Measurements from ENCODE around the gene SGTA. TPM values are rescaled to one million over a fixed set of nuclear protein-coding genes. Genes with fewer than 3 reads are reported as not detected.

The SGTA gene, protein sequence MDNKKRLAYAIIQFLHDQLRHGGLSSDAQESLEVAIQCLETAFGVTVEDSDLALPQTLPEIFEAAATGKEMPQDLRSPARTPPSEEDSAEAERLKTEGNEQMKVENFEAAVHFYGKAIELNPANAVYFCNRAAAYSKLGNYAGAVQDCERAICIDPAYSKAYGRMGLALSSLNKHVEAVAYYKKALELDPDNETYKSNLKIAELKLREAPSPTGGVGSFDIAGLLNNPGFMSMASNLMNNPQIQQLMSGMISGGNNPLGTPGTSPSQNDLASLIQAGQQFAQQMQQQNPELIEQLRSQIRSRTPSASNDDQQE
- total RNA-seq (2016; rRNA removed; fragmentation: Illumina TruSeq; extraction: Trizol) (47.4 and 47.5 TPM in 2 replicates), polyA plus RNA-seq (2011; rRNA removed) (43.0 and 43.9 TPM in 2 replicates), polyA minus RNA-seq (2011; rRNA and poly(A)+ RNA removed; ENCODE audit: low replicate concordance) (33.4 and 37.8 TPM in 2 replicates), Bru-seq, nascent RNA (percentile 61 among the genes with signal in this experiment), BruChase-seq, experiment 1, labeled RNA remaining after a 6-hour chase (percentile 86 among the genes with signal in this experiment), BruChase-seq, experiment 2, labeled RNA remaining after a 2-hour chase (percentile 80 among the genes with signal in this experiment)
- 15.4 and 15.7 TPM in 2 replicates for total RNA-seq (2016; cell fraction: cytosol; rRNA removed; fragmentation: Illumina TruSeq; extraction: Trizol; ENCODE audit: low read depth)
- 38.4 and 51.3 TPM in 2 replicates for total RNA-seq (2016; cell fraction: insoluble cytoplasmic fraction; rRNA removed; fragmentation: Illumina TruSeq; extraction: Trizol)
- total RNA-seq (2016; cell fraction: membrane; rRNA removed; fragmentation: Illumina TruSeq; extraction: Trizol) = 36.5 and 39.1 TPM in 2 replicates
- total RNA-seq (2016; cell fraction: nucleus; rRNA removed; fragmentation: Illumina TruSeq; extraction: Trizol) = 22.7 and 29.7 TPM in 2 replicates
- 36.5 and 53.7 TPM in 2 replicates for polyA plus RNA-seq (2011; cell fraction: cytosol; rRNA removed)
- 91.7 and 100.0 TPM in 2 replicates for polyA plus RNA-seq (2011; cell fraction: nucleus; rRNA removed)
- 31.5 and 46.4 TPM in 2 replicates for polyA plus RNA-seq (2012)
- 19.4 and 21.9 TPM in 2 replicates for polyA plus RNA-seq (2016; cell fraction: cytosol; fragmentation: Illumina TruSeq; extraction: Trizol; ENCODE audit: low read depth)
- 59.1 and 69.1 TPM in 2 replicates for polyA plus RNA-seq (2016; cell fraction: insoluble cytoplasmic fraction; fragmentation: Illumina TruSeq; extraction: Trizol; ENCODE audit: low read depth)
- 43.4 and 44.2 TPM in 2 replicates for polyA plus RNA-seq (2016; cell fraction: membrane; fragmentation: Illumina TruSeq; extraction: Trizol; ENCODE audit: low read depth)
- 75.8 and 78.8 TPM in 2 replicates for polyA plus RNA-seq (2016; cell fraction: nucleus; fragmentation: Illumina TruSeq; extraction: Trizol; ENCODE audit: insufficient read depth, low read depth)
- 21.6 and 25.4 TPM in 2 replicates for polyA minus RNA-seq (2011; cell fraction: cytosol; rRNA and poly(A)+ RNA removed)
- polyA minus RNA-seq (2011; cell fraction: nucleus; rRNA and poly(A)+ RNA removed) = 12.1 and 13.1 TPM in 2 replicates
- long read RNA-seq, experiment 1, transcript SGTA-201 (12 exons, 2,330 nt) = major isoform, 67 of 97 reads
- long read RNA-seq, experiment 1, partial matches to known transcripts = 21 of 97 reads
- long read RNA-seq, experiment 1, other reads (novel, unspliced or antisense) = 8 of 97 reads
- long read RNA-seq, experiment 2, transcript SGTA-201 (12 exons, 2,330 nt) = major isoform, 94 of 207 reads
- long read RNA-seq, experiment 2, partial matches to known transcripts = 61 of 207 reads
- long read RNA-seq, experiment 2, other reads (novel, unspliced or antisense) = 51 of 207 reads

DNA sequence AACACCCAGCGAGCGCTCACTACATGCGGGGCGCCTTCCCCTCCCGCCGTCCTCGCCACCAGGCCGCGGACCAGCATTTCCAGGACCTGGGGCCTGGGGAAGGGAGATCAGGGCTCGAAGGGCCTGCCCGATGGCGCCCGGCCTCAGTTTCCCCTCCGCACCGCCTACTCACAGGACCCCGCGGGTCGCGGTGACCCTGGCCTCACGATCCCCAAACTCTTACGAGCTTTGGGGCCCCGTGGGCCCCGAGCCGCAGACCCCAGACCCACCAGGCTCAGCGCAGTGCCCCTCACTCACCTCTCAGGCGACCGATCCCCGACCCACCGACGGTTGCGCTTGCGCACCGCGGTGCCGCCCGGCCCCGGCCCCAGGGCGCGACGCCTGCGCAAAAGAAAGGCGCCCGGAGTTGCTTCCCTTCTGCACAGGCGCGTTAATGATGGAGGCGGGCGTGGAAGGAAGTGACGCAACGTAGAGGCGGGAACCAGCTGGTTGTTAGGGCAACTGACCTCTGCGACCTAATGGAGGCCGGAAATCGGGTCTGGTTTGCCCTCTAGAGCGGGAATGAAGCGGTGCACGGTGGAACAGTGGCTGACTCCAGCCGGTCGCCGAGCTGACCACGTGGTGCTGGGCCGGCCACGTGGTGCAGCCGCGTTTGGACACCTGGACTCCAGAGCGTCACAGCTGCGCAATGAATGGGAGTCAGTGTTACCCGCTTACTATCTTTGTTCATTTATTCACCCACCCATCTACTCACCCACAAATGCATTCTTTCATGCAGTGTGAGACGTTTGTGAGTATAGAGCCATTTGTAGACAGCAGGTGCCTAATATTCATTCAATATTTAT is at the start of gene SGTA:
TSS of gene SGTA (minus strand) at position 338 of the 845 bp plus-strand sequence. CDS start 14,205 bp downstream, outside the sequence.
- Histone ChIP-seq H3K9ac (ENCODE audit: insufficient read depth, low read depth, low read length) (peak within 1 kb of the TSS; percentile 98), H3K4me3 (replicated peaks in 1 of 3; ENCODE audit: insufficient read depth in 1 of 3, low read depth in 2 of 3, low read length in 3 of 3) (peak within 1 kb of the TSS; percentile 81 to 98 (median 93)), H3K4me1 (ENCODE audit: insufficient read depth, low read length) (peaks cover 78% of the 10 kb centered on the region), H2AFZ (ENCODE audit: low read length) (no peak within 1 kb of the TSS), H3K79me2 (ENCODE audit: insufficient read depth, low read length) (peaks cover 72% of the 10 kb centered on the region), H3K27ac (ENCODE audit: extremely low read length, insufficient read depth, low read length) (peak within 1 kb of the TSS; percentile 76), H3K4me2 (ENCODE audit: low read depth, low read length) (peak within 1 kb of the TSS; percentile 90), H3K36me3 (replicated peaks in 1 of 2; ENCODE audit: control insufficient read depth in 1 of 2, insufficient read depth in 2 of 2, low read length in 2 of 2) (0 out of 5 replicates have a peak, but pooled peaks cover 0 to 2% of the 10 kb centered on the region in 2 experiments), H3K27me3 (ENCODE audit: control insufficient read depth in 1 of 2, insufficient read depth in 2 of 2, low read length in 2 of 2) (no peaks in the 10 kb centered on the region; a peak in 1 of 5 replicates), H4K20me1 (ENCODE audit: insufficient read depth, low read length) (peaks cover 5% of the 10 kb centered on the region; the same call in 1 of the 2 replicates), H3K9me3 (ENCODE audit: low read length) (no peaks in the 10 kb centered on the region)
- 3% methylated on average over 13 of the region's 68 CpGs for WGBS (ENCODE audit: low lambda C conversion rate)
- DNase-seq (ENCODE audit: low spot score) (peak; percentile 99), ATAC-seq (peak; percentile 84), FAIRE-seq (peak; percentile 91)
- no TSS peak for BruUV-seq (replicated peaks)
- in situ Hi-C loops (cut with HindIII; ENCODE audit: extremely low pct_ligation_motif_present, low pct_unique_long_range_greater_than_20kb) = no loop called here
- POLR2A ChIA-PET = interaction anchor here (0.6 to 1.4 kb wide), 12 partner anchors 8 to 621 kb away, joined by 3 to 13 read pairs (median 4); partner anchors contain the start of genes GADD45B, ZNF555 and ZNF556
- CTCF ChIA-PET (ENCODE audit: low intra/inter-chr PET ratio, low total read pairs) = no interaction called here
- intact Hi-C loops (cut with micrococcal nuclease; ENCODE audit: unreplicated experiment) = loop anchor here (1.0 kb wide), 1 partner anchor 84 kb away; the partner anchor contains the start of gene ZNF556
- TF ChIP-seq KDM5B (CRISPR knock-in tag; IDR thresholded peaks at IDR 0.05; ENCODE audit: borderline replicate concordance) (peak; percentile 94), SAFB2 (CRISPR knock-in tag; IDR thresholded peaks at IDR 0.05; ENCODE audit: borderline replicate concordance, low read depth) (peak; percentile 81; the same call in 1 of the 2 replicates), MTF2 (CRISPR knock-in tag; IDR thresholded peaks at IDR 0.05; ENCODE audit: borderline replicate concordance) (no peak), YEATS4 (CRISPR knock-in tag; IDR thresholded peaks at IDR 0.05; ENCODE audit: borderline replicate concordance) (peak; percentile 97), ZNF207 (IDR thresholded peaks at IDR 0.05; ENCODE audit: borderline replicate concordance) (no peak), GPN1 (CRISPR knock-in tag; IDR thresholded peaks at IDR 0.05; ENCODE audit: borderline replicate concordance) (no peak), ISL2 (CRISPR knock-in tag; IDR thresholded peaks at IDR 0.05) (peak; percentile 80), CENPX (CRISPR knock-in tag; IDR thresholded peaks at IDR 0.05) (no peak), ZBTB20 (CRISPR knock-in tag; IDR thresholded peaks at IDR 0.05; ENCODE audit: borderline replicate concordance, low read depth) (peak; percentile 96; the same call in 1 of the 2 replicates), AGO2 (optimal IDR thresholded peaks at IDR 0.05; ENCODE audit: low read depth, low read length) (peak; percentile 60), CREB1 (IDR thresholded peaks at IDR 0.05) (peak; percentile 96), CREB1 (CRISPR knock-in tag; IDR thresholded peaks at IDR 0.05) (peak; percentile 97), ZNF12 (CRISPR knock-in tag; IDR thresholded peaks at IDR 0.05) (peak; percentile 86; the same call in 1 of the 2 replicates)
- TF ChIP-seq, protein P1, sequence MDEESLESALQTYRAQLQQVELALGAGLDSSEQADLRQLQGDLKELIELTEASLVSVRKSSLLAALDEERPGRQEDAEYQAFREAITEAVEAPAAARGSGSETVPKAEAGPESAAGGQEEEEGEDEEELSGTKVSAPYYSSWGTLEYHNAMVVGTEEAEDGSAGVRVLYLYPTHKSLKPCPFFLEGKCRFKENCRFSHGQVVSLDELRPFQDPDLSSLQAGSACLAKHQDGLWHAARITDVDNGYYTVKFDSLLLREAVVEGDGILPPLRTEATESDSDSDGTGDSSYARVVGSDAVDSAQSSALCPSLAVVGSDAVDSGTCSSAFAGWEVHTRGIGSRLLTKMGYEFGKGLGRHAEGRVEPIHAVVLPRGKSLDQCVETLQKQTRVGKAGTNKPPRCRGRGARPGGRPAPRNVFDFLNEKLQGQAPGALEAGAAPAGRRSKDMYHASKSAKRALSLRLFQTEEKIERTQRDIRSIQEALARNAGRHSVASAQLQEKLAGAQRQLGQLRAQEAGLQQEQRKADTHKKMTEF (CRISPR knock-in tag; IDR thresholded peaks at IDR 0.05) = peak; percentile 86

Measured in HepG2 (cell line).